HG02610 (cell line): ENCODE results near the gene SULT1E1.

Experiments used
- ATAC-seq: cut with Tn5 transposase; IDR thresholded peaks from one replicate; pipeline ENCODE4 v1.9.1; 2021; ENCODE audit warnings: mild to moderate bottlenecking, moderate library complexity; ENCODE audit not compliant: unreplicated experiment

Gene SULT1E1

DNA sequence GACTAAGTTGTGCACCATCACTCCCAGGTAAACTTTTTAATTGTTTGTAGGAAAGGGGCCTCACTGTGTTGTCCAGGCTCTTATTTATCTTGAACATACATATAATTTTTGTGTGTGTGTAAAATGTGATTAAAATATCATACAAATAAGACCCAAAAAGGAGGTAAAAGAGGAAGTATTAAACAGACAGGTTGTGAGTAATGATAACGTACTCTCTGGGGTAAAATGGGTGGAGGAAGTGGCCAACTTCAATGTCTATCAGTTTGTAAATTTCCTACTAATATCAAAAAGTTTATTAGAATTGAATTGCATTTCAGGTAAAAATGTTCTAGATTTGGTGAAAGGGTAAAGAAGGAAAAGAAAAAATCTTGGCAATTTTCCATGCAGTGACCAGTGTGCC is 48.8 kb downstream of the SULT1E1 start:
- ATAC-seq, result no peak

DNA sequence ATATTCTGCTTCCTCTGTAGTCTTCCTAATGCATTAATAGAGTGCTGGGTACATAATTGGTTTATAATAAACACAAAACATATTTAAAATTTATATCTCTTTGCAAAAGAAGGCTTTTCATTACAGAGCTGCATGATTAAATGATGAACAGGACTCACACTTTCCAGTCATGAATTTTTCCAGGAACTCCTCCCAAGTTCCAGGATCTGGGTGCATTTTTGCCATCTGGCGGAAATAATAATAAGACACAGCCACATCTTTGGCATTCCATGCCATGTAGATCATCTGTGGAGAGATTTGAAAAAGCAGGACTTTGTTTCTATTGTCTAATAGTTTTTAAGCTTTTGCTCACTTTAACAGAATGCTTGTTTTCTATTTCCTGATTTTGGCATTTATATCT is 59.3 kb downstream of the SULT1E1 start:
- no peak for ATAC-seq

DNA sequence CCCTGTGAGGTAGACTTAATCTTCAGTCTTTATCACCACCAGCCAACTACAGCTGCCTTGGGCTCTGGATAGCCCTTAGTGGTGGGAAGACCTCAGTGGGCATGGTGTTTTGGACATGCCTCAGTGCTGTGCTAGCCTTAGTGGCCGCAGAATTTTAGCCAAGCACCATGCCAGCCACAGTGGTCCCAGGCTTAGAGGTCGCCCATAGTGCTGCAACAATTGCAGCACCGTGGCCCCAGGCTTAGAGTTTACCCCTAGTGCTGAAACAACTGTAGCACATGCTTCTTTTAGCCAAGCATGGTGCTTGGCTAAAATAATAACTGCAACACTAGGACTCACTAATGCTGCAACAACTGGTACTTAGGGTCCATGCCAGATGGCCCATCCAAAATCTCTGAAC is 60.6 kb downstream of the SULT1E1 start:
- ATAC-seq, result no peak

- ATAC-seq, result no peak
These were observed 66.2 kb downstream of the SULT1E1 start for GRCh38 chr4:69793732-69794131.
